Karpas-422 (cell line): ENCODE measurements around the gene EIF4A3. TPM values are rescaled to one million over a fixed set of nuclear protein-coding genes. Genes with fewer than 3 reads are reported as not detected.

Source experiments
- DNase-seq: peaks from one replicate; pipeline ENCODE4 v3.0.0-alpha.2; 2015
- H2AFZ ChIP-seq: fragments of 200-600 bp; sonication (generic); 2 replicates; pipeline ENCODE4 v1.6.1; 2014; ENCODE audit warnings: antibody characterized with exemption, low read length, mixed read lengths
- H3K27ac ChIP-seq: fragments of 200-600 bp; sonication (generic); 2 replicates; pipeline ENCODE4 v1.5.1; 2014; ENCODE audit warnings: mild to moderate bottlenecking, low read length, moderate library complexity
- H3K27me3 ChIP-seq: fragments of 200-600 bp; sonication (generic); 2 replicates; pipeline ENCODE4 v1.6.1; 2014; ENCODE audit warnings: low read length, mixed read lengths
- H3K36me3 ChIP-seq: fragments of 200-600 bp; sonication (generic); 2 replicates; pipeline ENCODE4 v1.6.1; 2014; ENCODE audit warnings: low read length, mixed read lengths; ENCODE audit not compliant: insufficient read depth
- H3K4me1 ChIP-seq: fragments of 200-600 bp; sonication (generic); 2 replicates; pipeline ENCODE4 v1.6.1; 2014; ENCODE audit warnings: mild to moderate bottlenecking, low read length, mixed read lengths
- H3K4me2 ChIP-seq: fragments of 200-600 bp; sonication (generic); 2 replicates; pipeline ENCODE4 v1.6.1; 2014; ENCODE audit warnings: low read length, low read depth, mild to moderate bottlenecking; ENCODE audit not compliant: poor library complexity, severe bottlenecking
- H3K4me3 ChIP-seq: fragments of 200-600 bp; sonication (generic); 2 replicates; pipeline ENCODE4 v1.5.1; 2014; ENCODE audit warnings: mild to moderate bottlenecking, antibody characterized with exemption, low read length, mixed read lengths
- H3K79me2 ChIP-seq: fragments of 200-600 bp; sonication (generic); 2 replicates; pipeline ENCODE4 v1.6.1; 2014; ENCODE audit warnings: mild to moderate bottlenecking, low read length, mixed read lengths
- H3K9ac ChIP-seq: fragments of 200-600 bp; sonication (generic); 2 replicates; pipeline ENCODE4 v1.6.0; 2014; ENCODE audit warnings: low read length
- H3K9me2 ChIP-seq: fragments of 200-600 bp; sonication (generic), shearing (Covaris generic); replicated peaks from 2 replicates; pipeline ENCODE4 v1.6.0; 2014; ENCODE audit warnings: mild to moderate bottlenecking, low read length, moderate library complexity; ENCODE audit not compliant: insufficient read depth
- H3K9me3 ChIP-seq: fragments of 300-700, 200-600 bp; sonication (generic); 2 replicates; pipeline ENCODE4 v1.6.1; 2014; ENCODE audit warnings: low read length, mixed read lengths
- H4K20me1 ChIP-seq: fragments of 200-600 bp; sonication (generic); 2 replicates; pipeline ENCODE4 v1.6.1; 2014; ENCODE audit warnings: mild to moderate bottlenecking, antibody characterized with exemption, low read length, low read depth; ENCODE audit not compliant: insufficient read depth
- total RNA-seq: library from RNA; depleted of rRNA; stranded (reverse); fragments of >200 nt; shearing (Covaris generic); gene quantifications from 2 replicates; pipeline ENCODE4 v1.2.3, GENCODE V29; 2014; ENCODE audit warnings: low replicate concordance

EIF4A3 gene
- total RNA-seq, 1 experiment from 2014 or later = 90.7 TPM

DNA sequence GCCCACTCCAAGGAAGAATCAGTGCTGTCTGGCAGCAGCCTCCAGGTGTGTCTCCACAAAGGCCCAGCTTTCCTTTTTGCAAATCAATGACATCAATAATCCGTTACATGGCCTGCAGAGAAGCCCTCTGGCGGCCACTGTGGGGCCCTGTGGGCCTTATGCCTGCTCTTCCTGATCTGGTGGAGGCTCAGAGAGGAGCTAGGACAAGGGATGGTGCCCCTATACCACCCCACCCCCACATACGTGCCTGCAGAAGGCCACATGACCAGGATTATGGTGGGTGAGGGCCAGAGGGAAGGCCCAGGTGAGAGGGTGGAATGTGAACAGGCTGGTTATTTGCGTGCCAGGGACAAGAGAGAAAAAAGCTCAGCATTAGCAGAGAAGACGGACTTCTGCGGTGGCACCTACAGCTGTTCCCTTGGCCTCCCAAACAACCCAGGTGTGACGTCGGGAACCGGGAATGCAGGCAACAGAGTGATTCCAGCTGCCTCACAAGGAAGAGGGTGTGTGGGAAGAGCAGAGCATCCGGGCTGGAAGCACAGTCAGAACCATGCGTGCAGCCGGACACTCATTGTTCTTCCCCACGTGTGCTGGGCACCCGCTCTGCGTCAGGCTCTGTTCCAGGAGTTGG lies 22.5 kb downstream of the EIF4A3 start:
- H3K27me3 ChIP-seq = no peaks in the 10 kb centered on the region
- DNase-seq = peak; percentile 52
- H3K9me2 ChIP-seq = no peaks in the 10 kb centered on the region
- H3K79me2 ChIP-seq = no peaks in the 10 kb centered on the region
- H3K36me3 ChIP-seq = no peaks in the 10 kb centered on the region
- no peaks in the 10 kb centered on the region for H4K20me1 ChIP-seq
- no peak overlapping the region for H3K4me2 ChIP-seq
- no peaks in the 10 kb centered on the region for H3K4me1 ChIP-seq
- H3K4me3 ChIP-seq = no peak overlapping the region
- no peak overlapping the region for H3K27ac ChIP-seq
- no peak overlapping the region for H3K9ac ChIP-seq
- H2AFZ ChIP-seq = no peak overlapping the region
- no peaks in the 10 kb centered on the region for H3K9me3 ChIP-seq

- no peak overlapping the region for H3K4me2 ChIP-seq
- H3K27me3 ChIP-seq = no peaks in the 10 kb centered on the region
Observed at GRCh38 chr17:80123791-80124190, 23.1 kb downstream of the EIF4A3 start.

DNA sequence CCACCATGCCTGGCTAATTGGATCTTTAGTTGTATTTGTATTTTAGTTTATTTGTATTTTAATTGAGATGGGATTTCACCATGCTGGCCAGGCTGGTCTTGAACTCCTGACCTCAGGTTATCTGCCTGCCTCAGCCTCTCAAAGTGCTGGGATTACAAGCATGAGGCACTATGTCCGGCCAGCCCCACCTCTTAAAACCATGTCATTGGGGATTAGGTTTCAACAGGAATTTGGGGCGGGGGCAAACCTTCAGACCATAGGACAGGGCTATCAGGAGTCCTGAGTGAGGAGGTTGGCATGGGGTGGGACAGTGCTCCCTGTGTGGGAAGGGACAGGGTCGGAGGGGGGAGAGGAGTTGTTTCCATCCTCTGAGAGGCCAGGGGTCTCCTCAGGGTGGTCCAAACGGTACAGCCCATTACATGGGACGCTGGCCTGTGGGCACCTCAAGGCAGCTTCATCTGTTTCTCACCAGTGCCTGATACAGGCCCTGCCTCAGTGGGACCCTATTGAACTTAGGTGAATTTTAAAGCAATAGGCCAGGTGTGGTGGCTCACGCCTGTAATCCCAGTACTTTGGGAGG lies 23.9 kb downstream of the EIF4A3 start:
- Histone ChIP-seq H3K4me2 (no peak overlapping the region), H3K79me2 (no peaks in the 10 kb centered on the region), H3K9ac (no peak overlapping the region), H3K27ac (no peak overlapping the region), H4K20me1 (no peaks in the 10 kb centered on the region), H3K36me3 (no peaks in the 10 kb centered on the region), H2AFZ (no peak overlapping the region), H3K9me2 (no peaks in the 10 kb centered on the region), H3K4me1 (no peaks in the 10 kb centered on the region), H3K9me3 (no peaks in the 10 kb centered on the region), H3K27me3 (no peaks in the 10 kb centered on the region), H3K4me3 (no peak overlapping the region)
- no peak for DNase-seq

More at GRCh38 chr17:80123791-80124190, 23.1 kb downstream of the EIF4A3 start:
- Histone ChIP-seq H3K9me3 (no peaks in the 10 kb centered on the region), H2AFZ (no peak overlapping the region), H3K36me3 (no peaks in the 10 kb centered on the region), H3K4me1 (no peaks in the 10 kb centered on the region), H3K4me3 (no peak overlapping the region), H3K27ac (no peak overlapping the region), H3K79me2 (no peaks in the 10 kb centered on the region), H3K9ac (no peak overlapping the region), H4K20me1 (no peaks in the 10 kb centered on the region), H3K9me2 (no peaks in the 10 kb centered on the region)
- no peak for DNase-seq

DNA sequence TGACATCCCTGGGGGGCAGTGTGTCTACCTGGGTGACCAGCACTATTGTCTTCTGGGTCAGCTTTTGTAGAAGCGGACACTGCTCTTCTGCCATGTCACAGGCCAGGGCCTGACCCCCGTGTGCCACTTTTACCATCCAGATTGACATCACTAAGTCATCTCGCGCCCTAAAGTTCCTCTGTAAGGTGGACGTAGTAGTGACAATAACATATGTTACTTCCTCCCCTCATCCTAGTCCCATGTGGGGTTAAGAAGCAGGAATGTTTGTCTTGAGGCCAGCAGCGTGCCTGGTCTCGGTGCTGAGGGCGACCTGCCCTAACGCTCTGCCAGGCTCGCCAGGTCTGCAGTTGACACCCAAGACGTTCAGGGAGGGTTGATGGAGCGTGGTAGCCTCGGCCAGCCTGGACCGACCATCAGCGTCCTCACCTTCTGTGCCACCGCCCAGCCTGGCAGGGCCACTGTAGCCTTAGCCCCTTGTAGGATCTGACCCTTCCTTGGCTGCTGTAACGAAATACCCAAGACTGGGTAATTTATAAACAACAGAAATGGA lies 24.8 kb downstream of the EIF4A3 start:
- Histone ChIP-seq H3K27me3 (no peaks in the 10 kb centered on the region), H2AFZ (no peak overlapping the region), H3K36me3 (no peaks in the 10 kb centered on the region), H3K79me2 (no peaks in the 10 kb centered on the region), H3K4me3 (no peak overlapping the region), H3K4me1 (no peaks in the 10 kb centered on the region), H3K27ac (no peak overlapping the region), H3K9me2 (no peaks in the 10 kb centered on the region), H3K9ac (no peak overlapping the region), H3K9me3 (no peaks in the 10 kb centered on the region), H3K4me2 (no peak overlapping the region), H4K20me1 (no peaks in the 10 kb centered on the region)
- DNase-seq = no peak

DNA sequence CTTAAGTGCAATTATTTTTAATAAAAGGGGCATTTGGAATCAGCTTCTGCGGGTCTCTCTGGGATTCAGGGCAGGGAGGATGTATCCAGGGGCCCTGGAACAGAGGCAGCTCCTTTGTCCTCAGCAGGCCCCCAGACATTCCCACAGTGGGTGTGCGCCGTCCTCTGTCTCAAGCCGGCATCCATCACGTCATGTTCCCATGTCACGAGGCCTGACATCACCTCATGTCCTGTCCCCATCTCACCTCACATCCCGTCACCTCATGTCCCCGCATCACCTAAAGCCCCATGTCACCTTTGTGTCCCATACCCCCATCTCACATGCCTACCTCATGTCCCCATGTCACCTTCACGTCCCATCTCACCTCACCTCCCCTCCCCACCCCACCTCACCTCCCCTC lies 27.1 kb downstream of the EIF4A3 start:
- H3K4me3 ChIP-seq = no peak overlapping the region
- H3K36me3 ChIP-seq = no peaks in the 10 kb centered on the region
- H3K27me3 ChIP-seq = no peaks in the 10 kb centered on the region
- H3K9ac ChIP-seq = no peak overlapping the region
- no peaks in the 10 kb centered on the region for H3K9me2 ChIP-seq
- no peaks in the 10 kb centered on the region for H4K20me1 ChIP-seq
- no peaks in the 10 kb centered on the region for H3K9me3 ChIP-seq
- H2AFZ ChIP-seq = no peak overlapping the region
- H3K27ac ChIP-seq = no peak overlapping the region
- no peaks in the 10 kb centered on the region for H3K79me2 ChIP-seq
- no peak overlapping the region for H3K4me2 ChIP-seq
- no peak for DNase-seq
- H3K4me1 ChIP-seq = no peaks in the 10 kb centered on the region

DNA sequence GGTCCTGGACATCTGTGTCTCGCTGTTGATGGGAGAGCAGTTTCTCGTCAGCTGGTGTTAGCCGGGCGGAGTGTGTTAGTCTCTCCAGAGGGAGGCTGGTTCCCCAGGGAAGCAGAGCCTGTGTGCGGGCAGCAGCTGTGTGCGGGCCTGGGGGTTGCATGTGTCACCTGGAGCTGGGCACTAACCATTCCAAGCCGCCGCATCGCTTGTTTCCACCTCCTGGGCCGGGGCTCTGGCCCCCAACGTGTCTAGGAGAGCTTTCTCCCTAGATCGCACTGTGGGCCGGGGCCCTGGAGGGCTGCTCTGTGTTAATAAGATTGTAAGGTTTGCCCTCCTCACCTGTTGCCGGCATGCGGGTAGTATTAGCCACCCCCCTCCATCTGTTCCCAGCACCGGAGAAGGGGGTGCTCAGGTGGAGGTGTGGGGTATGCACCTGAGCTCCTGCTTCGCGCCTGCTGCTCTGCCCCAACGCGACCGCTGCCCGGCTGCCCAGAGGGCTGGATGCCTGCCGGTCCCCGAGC lies 27.6 kb downstream of the EIF4A3 start:
- no peak for DNase-seq
- H3K79me2 ChIP-seq = no peaks in the 10 kb centered on the region
- H3K9me3 ChIP-seq = no peaks in the 10 kb centered on the region
- no peak overlapping the region for H2AFZ ChIP-seq
- no peak overlapping the region for H3K4me3 ChIP-seq
- H3K9me2 ChIP-seq = no peaks in the 10 kb centered on the region
- H3K27ac ChIP-seq = no peak overlapping the region
- H3K4me2 ChIP-seq = no peak overlapping the region
- no peaks in the 10 kb centered on the region for H3K36me3 ChIP-seq
- H4K20me1 ChIP-seq = no peaks in the 10 kb centered on the region
- no peaks in the 10 kb centered on the region for H3K4me1 ChIP-seq
- H3K27me3 ChIP-seq = no peaks in the 10 kb centered on the region
- no peak overlapping the region for H3K9ac ChIP-seq

- Histone ChIP-seq H3K79me2 (no peaks in the 10 kb centered on the region), H3K9me3 (no peaks in the 10 kb centered on the region), H3K27ac (no peak overlapping the region), H3K27me3 (no peaks in the 10 kb centered on the region), H3K4me2 (no peak overlapping the region), H4K20me1 (no peaks in the 10 kb centered on the region), H3K4me1 (no peaks in the 10 kb centered on the region), H3K9me2 (no peaks in the 10 kb centered on the region), H3K4me3 (no peak overlapping the region), H3K36me3 (no peaks in the 10 kb centered on the region), H2AFZ (no peak overlapping the region), H3K9ac (no peak overlapping the region)
- no peak for DNase-seq
Observed at GRCh38 chr17:80118601-80119270, 28.2 kb downstream of the EIF4A3 start.
